GM10847 (cell line): Measurements from ENCODE around the gene OR14I1.
"Not testable (repeated sequence)": the region's sequence is repeated elsewhere in the genome, so short reads cannot be mapped to it uniquely, and the experiment has no call there.

Source experiments
- POLR2A ChIP-seq: IDR thresholded peaks from 2 replicates; pipeline ENCODE4 v1.6.1; 2011; ENCODE audit not compliant: insufficient read length; ENCODE audit errors: extremely low read depth

The OR14I1 gene

GRCh38 chr1:248697907-248698306, 4.7 kb downstream of the OR14I1 start:
- TF ChIP-seq POLR2A, result no peak

DNA sequence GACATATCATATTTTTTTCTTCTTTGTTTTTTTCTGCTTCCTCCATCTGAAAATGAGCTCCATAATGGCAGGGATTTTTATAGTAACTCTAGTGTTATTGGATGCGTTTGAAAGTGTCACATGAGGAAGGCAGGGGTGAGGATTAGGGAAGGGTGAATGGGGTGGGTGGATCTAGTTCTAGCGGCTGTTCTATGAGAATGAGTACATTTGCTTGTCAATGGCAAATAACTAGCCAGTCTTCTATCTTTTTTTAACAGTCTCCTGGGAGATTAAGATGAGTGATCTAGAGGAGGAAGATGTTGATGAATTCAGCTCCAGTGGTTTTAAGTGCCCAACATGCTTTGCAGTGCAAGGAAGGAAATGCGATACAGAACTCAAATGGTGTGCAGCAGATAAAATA, 5.8 kb downstream of the OR14I1 start:
- no peak for TF ChIP-seq POLR2A

DNA sequence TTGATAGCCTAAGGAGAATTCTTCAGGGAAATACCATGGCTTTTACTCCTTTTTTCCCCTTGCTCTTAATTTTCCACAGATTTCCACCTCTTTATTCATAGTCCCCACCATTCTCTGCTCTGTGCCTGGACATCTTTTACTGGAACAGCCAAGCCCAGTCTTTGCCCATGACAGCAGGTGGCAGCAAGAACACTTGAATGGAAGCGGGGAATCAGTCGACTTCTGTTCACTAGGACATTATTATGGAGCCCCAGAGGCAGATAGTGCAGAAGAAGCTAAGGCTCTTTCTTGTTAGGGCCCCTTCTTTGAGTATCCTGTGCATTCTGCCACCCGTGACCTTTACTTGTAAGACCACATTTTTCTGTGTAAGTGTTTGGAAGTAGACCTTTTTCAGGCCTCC, 6.3 kb downstream of the OR14I1 start:
- no peak for TF ChIP-seq POLR2A

DNA sequence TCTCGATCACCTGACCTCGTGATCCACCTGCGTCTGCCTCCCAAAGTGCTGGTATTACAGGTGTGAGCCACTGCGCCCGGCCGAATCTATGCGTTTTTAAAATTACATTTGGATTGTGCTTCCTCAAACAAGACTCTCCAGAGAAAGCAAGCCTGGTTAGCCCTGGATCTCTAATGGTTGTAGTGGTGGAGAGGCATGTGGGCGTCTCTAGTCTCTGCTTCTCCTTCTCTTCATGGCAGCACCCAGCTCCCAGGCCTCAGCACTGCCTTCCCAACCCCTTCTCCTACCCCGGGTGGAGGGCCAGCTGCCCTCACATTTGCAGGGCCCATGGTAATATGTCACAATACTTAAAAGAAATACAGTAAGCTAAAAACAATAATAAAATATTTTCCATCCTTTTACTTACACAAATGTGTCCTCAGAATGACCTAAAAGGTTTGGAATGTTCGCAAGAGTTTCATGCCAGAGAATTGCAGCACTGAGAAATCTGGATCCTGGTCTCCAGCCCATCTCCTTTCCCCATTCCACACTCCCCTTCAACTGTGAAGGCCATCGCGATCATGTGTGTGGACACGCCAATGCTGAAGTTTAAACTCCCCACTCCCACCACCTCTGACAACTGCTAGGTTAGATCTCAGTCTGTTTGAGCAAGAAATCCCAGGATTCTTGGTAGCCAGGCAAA, 7.0 kb downstream of the OR14I1 start:
- TF ChIP-seq POLR2A, result no peak

DNA sequence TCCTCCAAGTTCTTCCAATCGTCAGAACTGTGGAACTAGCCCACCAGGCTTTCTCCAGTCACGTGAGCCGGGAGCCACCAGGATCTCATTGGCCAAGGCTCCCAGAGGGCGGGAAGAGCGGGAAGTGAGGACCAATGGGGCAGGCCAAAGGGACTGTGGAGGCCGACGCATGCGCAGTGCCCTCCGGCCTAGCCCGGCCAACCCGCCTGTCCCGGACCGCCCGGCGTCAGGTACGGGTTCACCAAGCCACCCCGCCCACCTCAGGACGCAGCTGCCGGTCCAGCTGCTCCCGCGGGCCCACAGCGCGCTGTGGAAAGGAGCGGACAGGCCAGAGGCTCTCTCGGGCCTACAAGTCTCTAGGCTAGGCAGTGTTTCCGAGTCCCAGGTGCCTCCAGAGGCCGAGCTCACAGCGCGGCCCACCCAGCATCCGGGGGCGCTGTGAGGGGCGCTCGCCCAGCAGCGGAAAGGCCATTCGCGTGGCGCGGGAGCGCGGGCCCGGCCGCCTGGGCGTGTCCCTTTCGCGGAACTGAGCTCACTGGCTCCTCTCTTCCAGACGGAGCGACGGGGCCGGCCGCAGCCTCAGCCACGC, 10.9 kb downstream of the OR14I1 start:
- TF ChIP-seq POLR2A, result no peak

DNA sequence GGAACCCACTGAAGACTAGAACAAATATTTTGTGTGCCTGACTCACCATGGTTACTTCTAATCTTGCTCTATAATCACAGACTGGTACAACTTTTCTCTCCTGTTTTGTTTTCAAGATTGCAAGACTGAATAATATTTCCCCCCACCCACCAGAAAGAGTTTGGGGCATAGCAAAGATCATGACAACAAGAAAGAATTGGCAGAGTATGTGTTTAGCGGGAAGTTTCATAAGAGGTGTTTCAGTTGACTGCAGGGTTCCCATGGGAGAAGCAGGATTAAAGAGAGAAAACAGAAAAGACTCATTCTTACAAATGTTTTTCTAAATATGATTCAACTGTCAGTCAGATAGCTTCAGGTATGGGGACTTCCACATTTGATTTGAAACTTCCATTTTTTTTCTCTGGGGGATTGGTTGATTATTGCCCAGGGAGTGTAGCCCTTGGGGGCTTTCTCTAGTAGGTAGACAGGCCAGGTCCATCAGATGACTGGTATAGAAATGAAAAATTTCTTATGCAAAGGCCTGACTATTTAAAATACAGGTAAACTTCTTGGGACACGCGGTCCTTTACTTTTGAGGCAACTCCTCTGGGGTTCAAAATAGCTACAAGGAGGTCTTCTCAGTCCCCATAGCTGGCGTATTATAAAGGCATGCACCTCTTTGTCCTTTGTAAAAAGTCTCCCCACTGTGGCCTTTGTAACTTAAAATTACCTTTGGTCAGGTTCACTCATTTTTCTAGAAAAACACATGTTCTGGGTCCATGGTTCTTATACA, 13.9 kb downstream of the OR14I1 start:
- no peak for TF ChIP-seq POLR2A

DNA sequence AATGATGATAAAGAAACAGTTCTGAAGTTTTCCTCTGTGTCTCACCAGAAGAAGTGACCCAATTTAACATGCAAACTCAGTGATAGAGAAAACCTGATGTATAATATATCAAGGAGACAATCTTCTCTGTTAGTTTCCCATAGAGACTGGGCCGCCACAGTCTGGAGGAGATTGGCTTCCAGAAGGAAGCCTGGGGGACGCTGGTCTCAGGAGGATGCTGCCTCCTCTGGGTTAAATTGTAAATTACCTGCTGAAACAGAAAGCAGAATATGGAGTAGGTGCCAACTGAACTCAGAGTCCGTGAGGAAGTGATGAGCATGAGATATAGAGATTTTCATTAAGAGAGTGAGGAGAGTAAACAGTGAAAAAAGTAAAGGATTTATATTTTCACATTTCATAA, 15.8 kb downstream of the OR14I1 start:
- no peak for TF ChIP-seq POLR2A

GRCh38 chr1:248681651-248682050, 20.9 kb downstream of the OR14I1 start:
- no peak for TF ChIP-seq POLR2A

DNA sequence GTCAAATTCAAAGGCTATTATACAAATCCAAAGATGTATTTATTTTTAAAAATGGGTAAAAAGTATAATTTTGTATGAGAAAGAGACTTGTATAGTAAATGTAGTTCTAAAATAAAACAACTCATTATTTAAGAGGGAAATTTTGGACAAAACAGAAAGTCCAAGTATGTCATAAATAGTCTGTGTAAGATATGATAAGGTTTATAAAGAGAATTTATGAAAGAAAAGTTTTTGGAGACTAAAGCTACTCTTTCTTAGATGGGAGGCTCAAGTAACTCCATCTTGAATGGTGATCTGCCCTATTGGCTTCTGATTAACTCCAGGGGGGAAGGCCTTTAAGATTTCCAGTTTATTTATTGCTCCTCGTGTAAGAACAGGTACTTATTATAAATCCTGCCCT, 32.6 kb downstream of the OR14I1 start:
- TF ChIP-seq POLR2A, result no peak

GRCh38 chr1:248655354-248655753, 47.2 kb downstream of the OR14I1 start, which contains the start of gene OR2T27:
TSS of gene OR2T27 (minus strand) at chr1:248655528. CDS start at chr1:248650884, 4,644 bp downstream.
- TF ChIP-seq POLR2A, result not testable (repeated sequence)
